K562 (cell line): ENCODE measurements around the gene MGST3. TPM values are rescaled to one million over a fixed set of nuclear protein-coding genes. Genes with fewer than 3 reads are reported as not detected.
A peak's percentile ranks its signal among the peaks of the same experiment; 100 is the strongest.

Experiments used
- CBFB ChIP-seq: sonication (generic); formaldehyde crosslinking; IDR thresholded peaks from 2 replicates; pipeline ENCODE4 v1.4.0; 2020; ENCODE audit warnings: mild to moderate bottlenecking, missing genetic modification reagents
- EP300 ChIP-seq: IDR thresholded peaks from 2 replicates; pipeline ENCODE4 v1.6.1; 2012; ENCODE audit warnings: low read length, improper control_type of control experiment
- HDAC1 ChIP-seq, 2 experiments: fragments of 450-650 bp; IDR thresholded peaks; 2 replicates each; pipeline ENCODE4 v1.6.1; 2016 to 2017; ENCODE audit warnings: inconsistent platforms in 1 of 2, mild to moderate bottlenecking in 1 of 2, moderate library complexity in 1 of 2
- KDM2B ChIP-seq: fragments of 250-450 bp; sonication (Bioruptor Pico); IDR thresholded peaks from 2 replicates; pipeline ENCODE4 v1.8.0; 2021; ENCODE audit warnings: mild to moderate bottlenecking, moderate library complexity
- KDM4B ChIP-seq, 2 experiments: fragments of 450-650 bp in 1 of 2; sonication (generic) in 1 of 2; IDR thresholded peaks; 2 replicates each; pipeline ENCODE4 v1.6.1; 2016 to 2017; ENCODE audit warnings: borderline replicate concordance in 2 of 2, antibody characterized with exemption in 1 of 2, low read depth in 1 of 2, mild to moderate bottlenecking in 1 of 2
- MAFF ChIP-seq: IDR thresholded peaks from 2 replicates; pipeline ENCODE4 v1.6.1; 2012; ENCODE audit warnings: low read length, improper control_type of control experiment
- MTA2 ChIP-seq: fragments of 450-650 bp; IDR thresholded peaks from 2 replicates; pipeline ENCODE4 v1.6.1; 2016; ENCODE audit warnings: low read depth
- NFIX ChIP-seq: fragments of 250-450 bp; sonication (Bioruptor Pico); IDR thresholded peaks from 2 replicates; pipeline ENCODE4 v1.4.0; 2020; ENCODE audit warnings: low read depth, mild to moderate bottlenecking, moderate library complexity
- POLR2A ChIP-seq: fragments of 450-650 bp; conservative IDR thresholded peaks from 2 replicates; pipeline ENCODE4 v1.6.1; 2016
- POLR2B ChIP-seq: fragments of 450-650 bp; IDR thresholded peaks from 2 replicates; pipeline ENCODE4 v1.6.1; 2018; ENCODE audit warnings: low read depth; ENCODE audit not compliant: partially characterized antibody
- POU5F1 ChIP-seq: fragments of 150-350 bp; IDR thresholded peaks from 2 replicates; pipeline ENCODE4 v1.6.1; 2014; ENCODE audit warnings: borderline replicate concordance, low read length, low read depth, mild to moderate bottlenecking; ENCODE audit not compliant: partially characterized antibody
- PRMT5 ChIP-seq: sonication (generic); formaldehyde crosslinking; IDR thresholded peaks from 2 replicates; pipeline ENCODE4 v1.5.0; 2020; ENCODE audit warnings: missing genetic modification reagents
- SNIP1 ChIP-seq: fragments of 450-650 bp; IDR thresholded peaks from 2 replicates; pipeline ENCODE4 v1.7.1; 2017; ENCODE audit warnings: low read depth, mild to moderate bottlenecking
- polyA plus RNA-seq, 8 experiments: library from polyadenylated mRNA; depleted of rRNA in 4 of 8; stranded (reverse) in 5 of 8; unstranded in 3 of 8; fragments of >200 nt; fragmentation: Nextera tagmentation in 2 of 8; fragmentation: Illumina TruSeq in 1 of 8; extraction: Ambion mirVana in 2 of 8; extraction: Trizol in 1 of 8; gene quantifications; 2 replicates each; pipeline versions ENCODE4 v1.2.1 to v1.2.3, GENCODE V29; 2011 to 2014; ENCODE audit warnings: inconsistent platforms in 1 of 8, missing spikeins in 1 of 8
- total RNA-seq, 7 experiments: library from RNA; depleted of rRNA in 6 of 7; stranded (reverse); fragments of >200 nt in 6 of 7; fragmentation: Illumina TruSeq in 2 of 7; extraction: Trizol in 2 of 7; gene quantifications; 2 replicates each; pipeline versions ENCODE4 v1.2.1 to v1.2.3, GENCODE V29; 2011 to 2021; ENCODE audit warnings: low replicate concordance in 1 of 7
- TF ChIP-seq, protein P1 (sequence below), 2 experiments: fragments of 450-650 bp; IDR thresholded peaks; 2 replicates each; pipeline ENCODE4 v1.6.1; 2016; ENCODE audit warnings: mild to moderate bottlenecking in 2 of 2, borderline replicate concordance in 1 of 2, low read depth in 1 of 2, moderate library complexity in 1 of 2
- TF ChIP-seq, protein P2 (sequence below): fragments of 250-450 bp; sonication (Bioruptor Pico); IDR thresholded peaks from 2 replicates; pipeline ENCODE4 v1.4.0; 2020; ENCODE audit warnings: borderline replicate concordance
- TF ChIP-seq, protein P3 (sequence below): fragments of 450-650 bp; IDR thresholded peaks from one replicate; pipeline ENCODE4 v1.6.1; 2018; ENCODE audit warnings: mild to moderate bottlenecking, moderate library complexity; ENCODE audit not compliant: partially characterized antibody

MGST3 gene
- total and polyA plus RNA-seq, 9 of the 15 experiments (the other 6 are each of a cell fraction or from before 2014, with no cell fraction given) = 70.7 to 287 (median 105) TPM

DNA sequence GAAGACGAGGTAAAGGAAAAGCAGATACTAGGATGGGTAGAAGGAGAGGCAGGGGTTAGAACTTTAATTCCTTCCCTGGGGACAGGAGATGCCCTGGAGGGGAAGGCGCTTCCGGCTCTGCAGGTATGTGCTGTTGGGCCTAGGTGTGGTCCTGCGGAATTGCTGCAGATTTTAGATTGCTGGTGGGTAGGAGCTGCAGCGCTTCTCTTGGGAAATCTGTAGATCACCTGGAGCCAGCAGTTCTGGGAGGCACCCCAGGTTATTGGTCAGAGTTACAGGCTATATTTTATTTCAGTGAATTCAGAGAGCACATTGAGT, 1.1 kb downstream of the MGST3 start (continued):
- TF ChIP-seq EP300 (0 out of 2 replicates have a peak, but pooled peaks have one; percentile 11), POU5F1 (no peak), POLR2A (no peak), NFIX (CRISPR knock-in tag) (no peak), POLR2B (no peak), MAFF (no peak), KDM4B (IDR thresholded peaks at IDR 0.05; ENCODE audit: borderline replicate concordance in 2 of 2, low read depth in 1 of 2) (no peak), SNIP1 (no peak), PRMT5 (CRISPR knock-in tag) (no peak), CBFB (CRISPR knock-in tag) (no peak), KDM2B (CRISPR knock-in tag) (no peak), MTA2 (no peak), HDAC1 (IDR thresholded peaks at IDR 0.05) (peak in 1 of 2 experiments; percentile 65; a peak in 1 of 4 replicates)
- TF ChIP-seq, protein P1, sequence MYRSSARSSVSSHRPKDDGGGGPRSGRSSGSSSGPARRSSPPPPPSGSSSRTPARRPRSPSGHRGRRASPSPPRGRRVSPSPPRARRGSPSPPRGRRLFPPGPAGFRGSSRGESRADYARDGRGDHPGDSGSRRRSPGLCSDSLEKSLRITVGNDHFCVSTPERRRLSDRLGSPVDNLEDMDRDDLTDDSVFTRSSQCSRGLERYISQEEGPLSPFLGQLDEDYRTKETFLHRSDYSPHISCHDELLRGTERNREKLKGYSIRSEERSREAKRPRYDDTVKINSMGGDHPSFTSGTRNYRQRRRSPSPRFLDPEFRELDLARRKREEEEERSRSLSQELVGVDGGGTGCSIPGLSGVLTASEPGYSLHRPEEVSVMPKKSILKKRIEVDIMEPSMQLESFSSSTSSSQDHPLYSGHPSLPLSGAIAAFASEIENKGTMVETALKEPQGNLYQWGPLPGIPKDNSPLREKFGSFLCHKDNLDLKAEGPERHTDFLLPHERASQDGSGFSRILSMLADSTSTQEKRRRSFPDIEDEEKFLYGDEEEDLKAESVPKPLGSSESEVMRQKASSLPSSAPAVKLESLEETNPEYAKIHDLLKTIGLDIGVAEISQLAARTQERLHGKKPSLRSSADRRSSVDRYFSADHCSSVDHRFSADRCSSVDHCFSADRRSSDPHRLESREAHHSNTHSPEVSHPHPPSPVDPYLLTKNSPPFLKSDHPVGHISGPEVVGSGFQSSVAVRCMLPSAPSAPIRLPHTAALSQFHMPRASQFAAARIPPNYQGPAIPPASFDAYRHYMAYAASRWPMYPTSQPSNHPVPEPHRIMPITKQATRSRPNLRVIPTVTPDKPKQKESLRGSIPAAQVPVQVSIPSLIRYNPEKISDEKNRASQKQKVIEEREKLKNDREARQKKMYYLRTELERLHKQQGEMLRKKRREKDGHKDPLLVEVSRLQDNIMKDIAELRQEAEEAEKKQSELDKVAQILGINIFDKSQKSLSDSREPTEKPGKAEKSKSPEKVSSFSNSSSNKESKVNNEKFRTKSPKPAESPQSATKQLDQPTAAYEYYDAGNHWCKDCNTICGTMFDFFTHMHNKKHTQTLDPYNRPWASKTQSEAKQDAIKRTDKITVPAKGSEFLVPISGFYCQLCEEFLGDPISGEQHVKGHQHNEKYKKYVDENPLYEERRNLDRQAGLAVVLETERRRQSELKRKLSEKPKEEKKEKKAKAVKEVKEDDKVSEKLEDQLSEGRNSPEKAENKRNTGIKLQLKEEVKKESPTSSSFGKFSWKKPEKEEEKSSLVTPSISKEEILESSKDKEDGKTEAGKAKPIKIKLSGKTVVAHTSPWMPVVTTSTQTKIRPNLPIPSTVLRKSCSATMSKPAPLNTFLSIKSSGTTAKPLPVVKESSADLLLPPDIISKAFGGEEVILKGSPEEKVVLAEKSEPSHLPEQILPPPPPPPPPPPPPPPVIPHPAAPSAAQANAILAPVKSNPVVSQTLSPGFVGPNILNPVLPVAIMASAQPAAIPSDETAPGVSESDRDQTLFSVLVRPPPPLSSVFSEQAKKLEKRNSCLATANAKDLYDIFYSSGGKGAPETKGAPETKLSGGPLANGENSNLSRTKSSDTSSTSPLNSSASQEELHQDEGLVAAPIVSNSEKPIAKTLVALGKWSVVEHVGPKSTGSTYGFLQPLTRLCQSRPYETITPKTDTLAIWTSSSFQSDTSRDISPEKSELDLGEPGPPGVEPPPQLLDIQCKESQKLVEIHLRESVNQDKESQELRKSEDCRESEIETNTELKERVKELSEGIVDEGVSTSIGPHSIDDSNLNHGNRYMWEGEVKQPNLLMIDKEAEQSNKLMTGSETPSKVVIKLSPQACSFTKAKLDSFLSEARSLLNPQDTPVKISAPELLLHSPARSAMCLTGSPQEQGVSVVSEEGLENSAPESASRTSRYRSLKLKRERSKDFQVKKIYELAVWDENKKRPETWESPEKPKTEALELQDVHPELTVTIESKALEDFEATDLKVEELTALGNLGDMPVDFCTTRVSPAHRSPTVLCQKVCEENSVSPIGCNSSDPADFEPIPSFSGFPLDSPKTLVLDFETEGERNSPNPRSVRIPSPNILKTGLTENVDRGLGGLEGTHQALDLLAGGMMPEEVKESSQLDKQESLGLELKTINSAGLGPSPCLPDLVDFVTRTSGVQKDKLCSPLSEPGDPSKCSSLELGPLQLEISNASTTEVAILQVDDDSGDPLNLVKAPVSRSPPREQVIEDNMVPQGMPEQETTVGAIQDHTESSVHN (IDR thresholded peaks at IDR 0.05; ENCODE audit: borderline replicate concordance in 1 of 2, low read depth in 1 of 2) = no peak
- TF ChIP-seq, protein P2, sequence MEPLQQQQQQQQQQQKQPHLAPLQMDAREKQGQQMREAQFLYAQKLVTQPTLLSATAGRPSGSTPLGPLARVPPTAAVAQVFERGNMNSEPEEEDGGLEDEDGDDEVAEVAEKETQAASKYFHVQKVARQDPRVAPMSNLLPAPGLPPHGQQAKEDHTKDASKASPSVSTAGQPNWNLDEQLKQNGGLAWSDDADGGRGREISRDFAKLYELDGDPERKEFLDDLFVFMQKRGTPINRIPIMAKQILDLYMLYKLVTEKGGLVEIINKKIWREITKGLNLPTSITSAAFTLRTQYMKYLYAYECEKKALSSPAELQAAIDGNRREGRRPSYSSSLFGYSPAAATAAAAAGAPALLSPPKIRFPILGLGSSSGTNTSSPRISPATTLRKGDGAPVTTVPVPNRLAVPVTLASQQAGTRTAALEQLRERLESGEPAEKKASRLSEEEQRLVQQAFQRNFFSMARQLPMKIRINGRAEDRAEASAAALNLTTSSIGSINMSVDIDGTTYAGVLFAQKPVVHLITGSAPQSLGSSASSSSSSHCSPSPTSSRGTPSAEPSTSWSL (CRISPR knock-in tag) = no peak
- TF ChIP-seq, protein P3, sequence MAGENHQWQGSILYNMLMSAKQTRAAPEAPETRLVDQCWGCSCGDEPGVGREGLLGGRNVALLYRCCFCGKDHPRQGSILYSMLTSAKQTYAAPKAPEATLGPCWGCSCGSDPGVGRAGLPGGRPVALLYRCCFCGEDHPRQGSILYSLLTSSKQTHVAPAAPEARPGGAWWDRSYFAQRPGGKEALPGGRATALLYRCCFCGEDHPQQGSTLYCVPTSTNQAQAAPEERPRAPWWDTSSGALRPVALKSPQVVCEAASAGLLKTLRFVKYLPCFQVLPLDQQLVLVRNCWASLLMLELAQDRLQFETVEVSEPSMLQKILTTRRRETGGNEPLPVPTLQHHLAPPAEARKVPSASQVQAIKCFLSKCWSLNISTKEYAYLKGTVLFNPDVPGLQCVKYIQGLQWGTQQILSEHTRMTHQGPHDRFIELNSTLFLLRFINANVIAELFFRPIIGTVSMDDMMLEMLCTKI = no peak
